Upper lobe of left lung (tissue), 6 donors: ENCODE measurements around the gene SLC66A2. TPM values are rescaled to one million over a fixed set of nuclear protein-coding genes. Genes with fewer than 3 reads are reported as not detected.
"Not testable (repeated sequence)": the region's sequence is repeated elsewhere in the genome, so short reads cannot be mapped to it uniquely, and the experiment has no call there.

Source experiments
- ATAC-seq, 2 donors: fragments of 200-7000 bp; cut with Tn5 transposase; one replicate each; pipeline ENCODE4 v1.9.1; 2022; ENCODE audit warnings: mild to moderate bottlenecking in 2 of 2, moderate library complexity in 2 of 2; ENCODE audit not compliant: low FRiP score in 2 of 2
- DNase-seq, 2 donors: peaks; one replicate each; pipeline ENCODE4 v3.0.0-alpha.2; 2019 to 2020
- H3K27ac ChIP-seq, 4 donors: fragments of 200-600 bp; sonication (generic); one replicate each; pipeline ENCODE4 v1.5.1; 2016 to 2019
- H3K27me3 ChIP-seq, 4 donors: fragments of 200-600 bp; sonication (generic); one replicate each; pipeline ENCODE4 v1.5.1; 2017 to 2019
- H3K36me3 ChIP-seq, 4 donors: fragments of 200-600 bp; sonication (generic); one replicate each; pipeline ENCODE4 v1.5.1; 2016 to 2019
- H3K4me1 ChIP-seq, 4 donors: fragments of 200-600 bp; sonication (generic); one replicate each; pipeline ENCODE4 v1.5.1; 2018 to 2019
- H3K4me3 ChIP-seq, 4 donors: fragments of 200-600 bp; sonication (generic); one replicate each; pipeline ENCODE4 v1.5.1; 2017 to 2019; ENCODE audit warnings: mild to moderate bottlenecking in 2 of 4, moderate library complexity in 1 of 4
- H3K9me3 ChIP-seq, 4 donors: fragments of 200-600 bp; sonication (generic); one replicate each; pipeline ENCODE4 v1.5.1; 2018 to 2019
- EP300 ChIP-seq, 4 donors: sonication (generic); formaldehyde crosslinking; IDR thresholded peaks; one replicate each; pipeline ENCODE4 v1.5.1; 2017; ENCODE audit warnings: antibody characterized with exemption in 4 of 4, control low read depth in 2 of 4
- POLR2A ChIP-seq, 4 donors: fragments of 450-650 bp; IDR thresholded peaks; one replicate each; pipeline ENCODE4 v1.5.1; 2016 to 2017; ENCODE audit warnings: antibody characterized with exemption in 4 of 4, mild to moderate bottlenecking in 2 of 4
- POLR2AphosphoS5 ChIP-seq, 2 donors: sonication (generic); formaldehyde crosslinking; IDR thresholded peaks; one replicate each; pipeline ENCODE4 v1.5.1; 2017; ENCODE audit warnings: antibody characterized with exemption in 2 of 2
- WGBS, 2 donors: methylation state at CpG; one replicate each; pipeline ENCODE4 v1.1.5; 2017 to 2018; 5-methylcytosine and 5-hydroxymethylcytosine counted together
- total RNA-seq, 6 donors: library from RNA; depleted of rRNA in 4 of 6; stranded (reverse); fragments of >200 nt in 4 of 6; gene quantifications; one replicate each; pipeline versions ENCODE4 v1.1.0 to v1.2.1, GENCODE V29; 2016 to 2021
- TF ChIP-seq, protein P1 (sequence below), 6 experiments: fragments of 450-650 bp in 4 of 6; fragments of 200-600 bp in 2 of 6; sonication (generic) in 2 of 6; IDR thresholded peaks; one replicate each; pipeline ENCODE4 v1.5.1; 2016 to 2019; ENCODE audit warnings: antibody characterized with exemption in 6 of 6
- donor health status: DM: no; HTN: no; CAD: no; lungs with moderate emphysema.
- donor health status: DM: no; HTN: yes; CAD: no; lungs with severe emphysema.

Gene SLC66A2
- total RNA-seq, 6 donors from 2014 or later, result 37.6 to 90.7 (median 66.5) TPM

GRCh38 chr18:79866889-79867574 lies 84.4 kb downstream of the SLC66A2 start:
- TF ChIP-seq, protein P1, sequence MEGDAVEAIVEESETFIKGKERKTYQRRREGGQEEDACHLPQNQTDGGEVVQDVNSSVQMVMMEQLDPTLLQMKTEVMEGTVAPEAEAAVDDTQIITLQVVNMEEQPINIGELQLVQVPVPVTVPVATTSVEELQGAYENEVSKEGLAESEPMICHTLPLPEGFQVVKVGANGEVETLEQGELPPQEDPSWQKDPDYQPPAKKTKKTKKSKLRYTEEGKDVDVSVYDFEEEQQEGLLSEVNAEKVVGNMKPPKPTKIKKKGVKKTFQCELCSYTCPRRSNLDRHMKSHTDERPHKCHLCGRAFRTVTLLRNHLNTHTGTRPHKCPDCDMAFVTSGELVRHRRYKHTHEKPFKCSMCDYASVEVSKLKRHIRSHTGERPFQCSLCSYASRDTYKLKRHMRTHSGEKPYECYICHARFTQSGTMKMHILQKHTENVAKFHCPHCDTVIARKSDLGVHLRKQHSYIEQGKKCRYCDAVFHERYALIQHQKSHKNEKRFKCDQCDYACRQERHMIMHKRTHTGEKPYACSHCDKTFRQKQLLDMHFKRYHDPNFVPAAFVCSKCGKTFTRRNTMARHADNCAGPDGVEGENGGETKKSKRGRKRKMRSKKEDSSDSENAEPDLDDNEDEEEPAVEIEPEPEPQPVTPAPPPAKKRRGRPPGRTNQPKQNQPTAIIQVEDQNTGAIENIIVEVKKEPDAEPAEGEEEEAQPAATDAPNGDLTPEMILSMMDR (IDR thresholded peaks at IDR 0.05), result no peak
- no peaks in the 10 kb centered on the region for H3K4me1 ChIP-seq
- no peak overlapping the region for H3K27ac ChIP-seq
- H3K9me3 ChIP-seq, result no peaks in the 10 kb centered on the region
- peaks cover 0 to 6% (median 0%) of the 10 kb centered on the region in 4 donors for H3K27me3 ChIP-seq
- no peak overlapping the region for H3K4me3 ChIP-seq
- no peaks in the 10 kb centered on the region for H3K36me3 ChIP-seq
- DNase-seq (no peak), ATAC-seq (no peak)
- 82 to 88% methylated on average over 20 of the region's 20 CpGs for WGBS, 2 donors

GRCh38 chr18:79865951-79866350 lies 85.5 kb downstream of the SLC66A2 start:
- not testable (repeated sequence) for H3K9me3 ChIP-seq, DNase-seq, H3K27me3 ChIP-seq, ATAC-seq, H3K4me1 ChIP-seq, H3K27ac ChIP-seq, H3K4me3 ChIP-seq, H3K36me3 ChIP-seq
- WGBS, 2 donors, result 49 to 60% methylated on average over 2 to 3 of the region's 3 CpGs

GRCh38 chr18:79864955-79865354 lies 86.5 kb downstream of the SLC66A2 start:
- not testable (repeated sequence) for DNase-seq
- 67 to 85% methylated on average over 1 to 4 of the region's 4 CpGs for WGBS, 2 donors

DNA sequence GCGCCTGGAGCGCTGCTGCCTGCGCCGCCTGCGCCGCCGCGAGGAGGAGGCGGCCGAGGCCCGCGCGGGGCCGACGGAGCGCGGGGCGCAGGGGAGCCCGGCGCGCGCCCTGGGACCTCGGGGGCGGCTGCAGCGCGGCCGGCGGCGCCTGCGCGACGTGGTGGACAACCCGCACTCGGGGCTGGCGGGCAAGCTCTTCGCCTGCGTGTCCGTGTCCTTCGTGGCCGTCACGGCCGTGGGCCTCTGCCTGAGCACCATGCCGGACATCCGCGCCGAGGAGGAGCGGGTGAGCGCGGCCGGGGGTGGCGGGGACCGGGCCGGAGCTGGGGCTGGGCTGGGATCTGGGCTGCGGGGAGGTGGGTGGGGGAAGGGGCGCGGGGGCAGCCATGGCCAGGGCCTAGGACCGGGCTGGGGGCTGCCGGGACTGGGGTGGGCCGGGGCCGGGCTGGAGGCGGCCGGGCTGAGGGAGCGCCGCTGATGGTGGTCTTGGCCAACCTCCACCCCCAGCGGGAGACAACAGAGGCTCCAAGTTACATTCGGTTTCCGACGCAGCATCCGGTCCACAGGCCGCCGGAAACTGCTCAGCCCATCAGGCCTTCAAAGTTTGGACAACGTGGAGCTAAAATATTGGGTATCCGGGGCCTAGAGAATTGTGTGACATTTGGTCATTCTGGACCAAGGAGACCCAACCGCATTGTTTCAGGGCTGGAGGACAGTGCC lies 87.3 kb downstream of the SLC66A2 start:
- WGBS, 2 donors, result 82 to 90% methylated on average over 4 to 67 of the region's 74 CpGs
- DNase-seq, result peak in 1 of 2 donors; percentile 66
- Histone ChIP-seq H3K27ac (no peak overlapping the region), H3K4me3 (no peak overlapping the region), H3K27me3 (peaks cover 0 to 6% (median 0%) of the 10 kb centered on the region in 4 donors), H3K9me3 (peaks cover 0 to 4% (median 0%) of the 10 kb centered on the region in 4 donors), H3K36me3 (no peaks in the 10 kb centered on the region), H3K4me1 (no peaks in the 10 kb centered on the region)
- no peak for ATAC-seq
- TF ChIP-seq POLR2A (IDR thresholded peaks at IDR 0.05) (no peak), EP300 (IDR thresholded peaks at IDR 0.05) (no peak), POLR2AphosphoS5 (IDR thresholded peaks at IDR 0.05) (no peak)
- TF ChIP-seq, protein P1 (IDR thresholded peaks at IDR 0.05), result no peak

More at GRCh38 chr18:79864955-79865354, 86.5 kb downstream of the SLC66A2 start:
- not testable (repeated sequence) for H3K9me3 ChIP-seq, H3K4me3 ChIP-seq, ATAC-seq, H3K27me3 ChIP-seq, H3K4me1 ChIP-seq, H3K36me3 ChIP-seq, H3K27ac ChIP-seq

- Histone ChIP-seq H3K27me3 (peaks cover 0 to 6% (median 0%) of the 10 kb centered on the region in 4 donors), H3K36me3 (no peaks in the 10 kb centered on the region), H3K27ac (no peak overlapping the region), H3K4me1 (no peaks in the 10 kb centered on the region), H3K9me3 (peaks cover 0 to 4% (median 0%) of the 10 kb centered on the region in 4 donors), H3K4me3 (no peak overlapping the region)
- peak in 1 of 2 donors; percentile 78 for DNase-seq
- 71 to 87% methylated on average over 59 to 74 of the region's 102 CpGs for WGBS, 2 donors
- no peak for TF ChIP-seq EP300 (IDR thresholded peaks at IDR 0.05)
- TF ChIP-seq, protein P1 (IDR thresholded peaks at IDR 0.05), result no peak
- no peak for TF ChIP-seq POLR2A (IDR thresholded peaks at IDR 0.05)
- TF ChIP-seq POLR2AphosphoS5 (IDR thresholded peaks at IDR 0.05), result no peak
- no peak for ATAC-seq
Observed at GRCh38 chr18:79863161-79864005, 88.1 kb downstream of the SLC66A2 start.
